Measurements from ENCODE around the gene BTG2.

BTG2 gene

GRCh38 chr1:203274603-203275381 lies 30.5 kb upstream of the BTG2 start:
- Histone ChIP-seq H3K4me1 (ENCODE audit: control insufficient read depth in 1 of 2, insufficient read depth in 1 of 2, low read depth in 1 of 2, low read length in 1 of 2) (peaks cover 79 to 85% of the 10 kb centered on the region in 2 experiments), H3K27ac (peak overlapping the region; percentile 98), H3K9me3 (no peaks in the 10 kb centered on the region), H3K36me3 (no peaks in the 10 kb centered on the region), H3K27me3 (no peaks in the 10 kb centered on the region), H3K4me3 (ENCODE audit: low read depth in 1 of 2, low read length in 1 of 2) (peak overlapping the region; percentile 81 to 86)
- TF ChIP-seq CTCF (IDR thresholded peaks at IDR 0.05): no peak

GRCh38 chr1:203275656-203276272 lies 29.6 kb upstream of the BTG2 start:
- Histone ChIP-seq H3K27me3 (no peaks in the 10 kb centered on the region), H3K9me3 (no peaks in the 10 kb centered on the region), H3K4me3 (ENCODE audit: low read depth in 1 of 2, low read length in 1 of 2) (no peak overlapping the region), H3K4me1 (ENCODE audit: control insufficient read depth in 1 of 2, insufficient read depth in 1 of 2, low read depth in 1 of 2, low read length in 1 of 2) (peaks cover 84 to 86% of the 10 kb centered on the region in 2 experiments), H3K27ac (peak overlapping the region; percentile 98), H3K36me3 (no peaks in the 10 kb centered on the region)
- no peak for TF ChIP-seq CTCF (IDR thresholded peaks at IDR 0.05)

- Histone ChIP-seq H3K27me3 (no peaks in the 10 kb centered on the region), H3K4me1 (ENCODE audit: control insufficient read depth in 1 of 2, insufficient read depth in 1 of 2, low read depth in 1 of 2, low read length in 1 of 2) (peaks cover 85 to 86% of the 10 kb centered on the region in 2 experiments), H3K9me3 (no peaks in the 10 kb centered on the region), H3K4me3 (ENCODE audit: low read depth in 1 of 2, low read length in 1 of 2) (no peak overlapping the region), H3K27ac (peak overlapping the region; percentile 88), H3K36me3 (no peaks in the 10 kb centered on the region)
- TF ChIP-seq CTCF (IDR thresholded peaks at IDR 0.05): no peak
These were observed 28.9 kb upstream of the BTG2 start for GRCh38 chr1:203276408-203276807.

- TF ChIP-seq CTCF (IDR thresholded peaks at IDR 0.05): no peak
- Histone ChIP-seq H3K4me3 (ENCODE audit: low read depth in 1 of 2, low read length in 1 of 2) (peak overlapping the region in 1 of 2 experiments; percentile 36), H3K27me3 (no peaks in the 10 kb centered on the region), H3K4me1 (ENCODE audit: control insufficient read depth in 1 of 2, insufficient read depth in 1 of 2, low read depth in 1 of 2, low read length in 1 of 2) (peaks cover 89 to 91% of the 10 kb centered on the region in 2 experiments), H3K36me3 (no peaks in the 10 kb centered on the region), H3K27ac (peak overlapping the region; percentile 88), H3K9me3 (no peaks in the 10 kb centered on the region)
These were observed 28.3 kb upstream of the BTG2 start for GRCh38 chr1:203276916-203277545.

- Histone ChIP-seq H3K4me1 (ENCODE audit: control insufficient read depth in 1 of 2, insufficient read depth in 1 of 2, low read depth in 1 of 2, low read length in 1 of 2) (peaks cover 92 to 95% of the 10 kb centered on the region in 2 experiments), H3K27me3 (no peaks in the 10 kb centered on the region), H3K27ac (peak overlapping the region; percentile 88), H3K4me3 (ENCODE audit: low read depth in 1 of 2, low read length in 1 of 2) (peak overlapping the region; percentile 12 to 21), H3K9me3 (no peaks in the 10 kb centered on the region), H3K36me3 (no peaks in the 10 kb centered on the region)
- TF ChIP-seq CTCF (IDR thresholded peaks at IDR 0.05): no peak
These were observed 27.0 kb upstream of the BTG2 start for GRCh38 chr1:203278082-203278884.

Data from neutrophil (primary cell).